Measurements from ENCODE around the gene GABRP.

GABRP gene

DNA sequence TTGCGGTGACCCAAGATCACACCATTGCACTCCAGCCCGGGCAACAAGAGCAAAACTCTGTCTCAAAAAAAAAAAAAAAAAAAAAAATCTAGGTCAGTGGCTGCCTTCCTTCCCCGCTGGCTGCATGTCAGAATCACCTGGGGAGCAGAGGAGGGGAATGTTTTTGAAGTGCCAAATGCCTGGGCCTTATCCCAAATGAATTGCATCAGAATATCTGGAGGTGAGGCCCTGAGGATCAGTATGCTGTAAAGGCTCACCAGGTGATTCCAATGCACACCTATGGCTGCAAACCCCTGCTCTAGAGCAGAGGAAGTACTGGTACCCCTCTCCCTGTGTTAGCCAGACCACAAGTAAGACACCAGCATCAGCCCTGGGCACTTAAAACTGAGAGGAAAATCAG is 44.7 kb upstream of the GABRP start:
- no peak for DNase-seq (ENCODE audit: low read depth in 1 of 2, low spot score in 1 of 2)
- Histone ChIP-seq H3K4me3 (replicated peaks; ENCODE audit: insufficient read depth, low read length) (no peak overlapping the region), H3K27me3 (ENCODE audit: insufficient read depth, poor library complexity, severe bottlenecking) (peaks cover 1% of the 10 kb centered on the region), H3K27ac (replicated peaks) (no peak overlapping the region)
- TF ChIP-seq POLR2AphosphoS5 (IDR thresholded peaks at IDR 0.05; ENCODE audit: low read depth) (no peak), GABPA (IDR thresholded peaks at IDR 0.05; ENCODE audit: low read depth) (no peak), SPI1 (IDR thresholded peaks at IDR 0.05; ENCODE audit: borderline replicate concordance, low read depth) (no peak)
- TF ChIP-seq, protein P1, sequence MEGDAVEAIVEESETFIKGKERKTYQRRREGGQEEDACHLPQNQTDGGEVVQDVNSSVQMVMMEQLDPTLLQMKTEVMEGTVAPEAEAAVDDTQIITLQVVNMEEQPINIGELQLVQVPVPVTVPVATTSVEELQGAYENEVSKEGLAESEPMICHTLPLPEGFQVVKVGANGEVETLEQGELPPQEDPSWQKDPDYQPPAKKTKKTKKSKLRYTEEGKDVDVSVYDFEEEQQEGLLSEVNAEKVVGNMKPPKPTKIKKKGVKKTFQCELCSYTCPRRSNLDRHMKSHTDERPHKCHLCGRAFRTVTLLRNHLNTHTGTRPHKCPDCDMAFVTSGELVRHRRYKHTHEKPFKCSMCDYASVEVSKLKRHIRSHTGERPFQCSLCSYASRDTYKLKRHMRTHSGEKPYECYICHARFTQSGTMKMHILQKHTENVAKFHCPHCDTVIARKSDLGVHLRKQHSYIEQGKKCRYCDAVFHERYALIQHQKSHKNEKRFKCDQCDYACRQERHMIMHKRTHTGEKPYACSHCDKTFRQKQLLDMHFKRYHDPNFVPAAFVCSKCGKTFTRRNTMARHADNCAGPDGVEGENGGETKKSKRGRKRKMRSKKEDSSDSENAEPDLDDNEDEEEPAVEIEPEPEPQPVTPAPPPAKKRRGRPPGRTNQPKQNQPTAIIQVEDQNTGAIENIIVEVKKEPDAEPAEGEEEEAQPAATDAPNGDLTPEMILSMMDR (IDR thresholded peaks at IDR 0.05; ENCODE audit: insufficient read depth, low read length), result no peak
- TF ChIP-seq, protein P2, sequence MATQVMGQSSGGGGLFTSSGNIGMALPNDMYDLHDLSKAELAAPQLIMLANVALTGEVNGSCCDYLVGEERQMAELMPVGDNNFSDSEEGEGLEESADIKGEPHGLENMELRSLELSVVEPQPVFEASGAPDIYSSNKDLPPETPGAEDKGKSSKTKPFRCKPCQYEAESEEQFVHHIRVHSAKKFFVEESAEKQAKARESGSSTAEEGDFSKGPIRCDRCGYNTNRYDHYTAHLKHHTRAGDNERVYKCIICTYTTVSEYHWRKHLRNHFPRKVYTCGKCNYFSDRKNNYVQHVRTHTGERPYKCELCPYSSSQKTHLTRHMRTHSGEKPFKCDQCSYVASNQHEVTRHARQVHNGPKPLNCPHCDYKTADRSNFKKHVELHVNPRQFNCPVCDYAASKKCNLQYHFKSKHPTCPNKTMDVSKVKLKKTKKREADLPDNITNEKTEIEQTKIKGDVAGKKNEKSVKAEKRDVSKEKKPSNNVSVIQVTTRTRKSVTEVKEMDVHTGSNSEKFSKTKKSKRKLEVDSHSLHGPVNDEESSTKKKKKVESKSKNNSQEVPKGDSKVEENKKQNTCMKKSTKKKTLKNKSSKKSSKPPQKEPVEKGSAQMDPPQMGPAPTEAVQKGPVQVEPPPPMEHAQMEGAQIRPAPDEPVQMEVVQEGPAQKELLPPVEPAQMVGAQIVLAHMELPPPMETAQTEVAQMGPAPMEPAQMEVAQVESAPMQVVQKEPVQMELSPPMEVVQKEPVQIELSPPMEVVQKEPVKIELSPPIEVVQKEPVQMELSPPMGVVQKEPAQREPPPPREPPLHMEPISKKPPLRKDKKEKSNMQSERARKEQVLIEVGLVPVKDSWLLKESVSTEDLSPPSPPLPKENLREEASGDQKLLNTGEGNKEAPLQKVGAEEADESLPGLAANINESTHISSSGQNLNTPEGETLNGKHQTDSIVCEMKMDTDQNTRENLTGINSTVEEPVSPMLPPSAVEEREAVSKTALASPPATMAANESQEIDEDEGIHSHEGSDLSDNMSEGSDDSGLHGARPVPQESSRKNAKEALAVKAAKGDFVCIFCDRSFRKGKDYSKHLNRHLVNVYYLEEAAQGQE (IDR thresholded peaks at IDR 0.05; ENCODE audit: insufficient replicate concordance, low read depth), result no peak

DNA sequence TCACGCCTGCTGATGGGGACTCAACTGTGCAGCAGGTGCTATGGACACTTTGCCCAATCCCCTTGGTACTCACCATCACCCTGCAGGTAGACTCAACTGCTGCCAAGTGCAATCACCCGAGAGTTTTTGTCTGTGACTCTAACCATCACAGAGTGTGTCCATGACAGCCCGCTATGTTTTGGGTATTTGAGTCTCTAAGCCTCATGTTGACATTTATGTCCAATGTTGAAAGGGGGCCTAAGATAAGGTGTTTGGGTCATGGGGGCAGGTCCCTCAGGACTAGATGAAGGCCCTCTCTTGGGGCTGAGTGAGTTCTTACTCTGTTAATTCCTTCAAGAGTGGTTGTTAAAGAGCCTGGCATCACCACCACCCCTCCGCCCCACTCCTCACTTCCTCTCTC is 44.1 kb upstream of the GABRP start:
- no peak for DNase-seq (ENCODE audit: low read depth in 1 of 2, low spot score in 1 of 2)
- Histone ChIP-seq H3K27me3 (ENCODE audit: insufficient read depth, poor library complexity, severe bottlenecking) (peaks cover 4% of the 10 kb centered on the region), H3K27ac (replicated peaks) (no peak overlapping the region), H3K4me3 (replicated peaks; ENCODE audit: insufficient read depth, low read length) (no peak overlapping the region)
- TF ChIP-seq SPI1 (IDR thresholded peaks at IDR 0.05; ENCODE audit: borderline replicate concordance, low read depth), result no peak
- TF ChIP-seq, protein P1 (IDR thresholded peaks at IDR 0.05; ENCODE audit: insufficient read depth, low read length), result no peak
- TF ChIP-seq POLR2AphosphoS5 (IDR thresholded peaks at IDR 0.05; ENCODE audit: low read depth), result no peak
- no peak for TF ChIP-seq GABPA (IDR thresholded peaks at IDR 0.05; ENCODE audit: low read depth)
- TF ChIP-seq, protein P2 (IDR thresholded peaks at IDR 0.05; ENCODE audit: insufficient replicate concordance, low read depth), result no peak

DNA sequence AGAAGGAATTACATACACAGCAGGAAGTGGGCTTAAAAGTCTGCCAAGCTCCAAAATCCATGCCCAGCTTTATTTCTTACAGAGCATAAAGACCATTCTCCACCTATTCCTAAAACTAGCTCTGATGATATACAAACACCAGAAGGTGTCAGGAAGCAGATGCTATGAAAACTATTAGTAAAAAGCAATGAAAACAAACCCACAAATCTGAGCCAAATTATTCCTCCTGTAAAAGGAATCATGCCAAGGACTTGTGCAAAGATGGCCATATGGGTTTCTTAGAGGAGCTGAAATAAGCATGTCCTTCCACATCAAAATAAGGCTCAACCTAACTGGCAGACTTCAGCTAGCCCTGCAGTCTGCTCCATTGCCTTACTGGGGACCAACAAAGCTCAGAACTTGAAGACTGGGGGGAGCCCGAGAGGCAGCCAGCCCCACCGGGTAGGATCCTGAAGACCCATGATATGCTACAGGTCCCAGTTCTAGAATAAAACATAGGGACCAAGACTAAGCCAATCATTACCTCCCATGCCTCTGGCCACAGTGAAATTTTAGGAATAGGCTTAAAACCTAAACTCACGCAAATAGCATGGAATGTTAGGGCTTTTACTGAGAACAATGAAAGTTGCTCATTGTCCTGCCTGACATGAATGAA is 42.8 kb upstream of the GABRP start:
- DNase-seq (ENCODE audit: low read depth in 1 of 2, low spot score in 1 of 2), result no peak
- TF ChIP-seq POLR2AphosphoS5 (IDR thresholded peaks at IDR 0.05; ENCODE audit: low read depth), result no peak
- no peak for TF ChIP-seq GABPA (IDR thresholded peaks at IDR 0.05; ENCODE audit: low read depth)
- TF ChIP-seq, protein P2 (IDR thresholded peaks at IDR 0.05; ENCODE audit: insufficient replicate concordance, low read depth), result no peak
- TF ChIP-seq, protein P1 (IDR thresholded peaks at IDR 0.05; ENCODE audit: insufficient read depth, low read length), result no peak
- no peak for TF ChIP-seq SPI1 (IDR thresholded peaks at IDR 0.05; ENCODE audit: borderline replicate concordance, low read depth)
- Histone ChIP-seq H3K27me3 (ENCODE audit: insufficient read depth, poor library complexity, severe bottlenecking) (peaks cover 10% of the 10 kb centered on the region), H3K4me3 (replicated peaks; ENCODE audit: insufficient read depth, low read length) (no peak overlapping the region), H3K27ac (replicated peaks) (no peak overlapping the region)
